Mesothelial cell of epicardium (in vitro differentiated cells): ENCODE data around the gene KIF16B. TPM values are rescaled to one million over a fixed set of nuclear protein-coding genes. Genes with fewer than 3 reads are reported as not detected.
"Not testable (repeated sequence)": the region's sequence is repeated elsewhere in the genome, so short reads cannot be mapped to it uniquely, and the experiment has no call there.

Experiments used
- DNase-seq, 2 experiments: peaks; one replicate each; pipeline ENCODE4 v3.0.0; 2021; ENCODE audit warnings: low spot score in 2 of 2; ENCODE audit not compliant: unreplicated experiment in 2 of 2
- H3K27ac Mint-ChIP-seq: 2 replicates; pipeline ENCODE4 v1.8.0; 2021; ENCODE audit warnings: mixed read lengths
- H3K27me3 Mint-ChIP-seq: 2 replicates; pipeline ENCODE4 v1.8.0; 2021; ENCODE audit warnings: low read depth, mixed read lengths
- H3K36me3 Mint-ChIP-seq: 2 replicates; pipeline ENCODE4 v1.8.0; 2021; ENCODE audit warnings: mixed read lengths
- H3K4me1 Mint-ChIP-seq: 2 replicates; pipeline ENCODE4 v1.8.0; 2021; ENCODE audit warnings: mixed read lengths
- H3K4me3 Mint-ChIP-seq: 2 replicates; pipeline ENCODE4 v1.8.0; 2021; ENCODE audit warnings: mild to moderate bottlenecking, moderate library complexity, mixed read lengths
- H3K9me3 Mint-ChIP-seq: 2 replicates; pipeline ENCODE4 v1.8.0; 2021; ENCODE audit warnings: mixed read lengths
- total RNA-seq: library from RNA; stranded (reverse); gene quantifications from 3 replicates; pipeline ENCODE4 v1.2.1, GENCODE V29; 2021
- TF ChIP-seq, protein P1 (sequence below): fragments of 200-600 bp; sonication (generic); IDR thresholded peaks from one replicate; pipeline ENCODE4 v1.5.0; 2021; ENCODE audit warnings: antibody characterized with exemption; ENCODE audit not compliant: unreplicated experiment

Gene KIF16B
- total RNA-seq, 1 donor from 2014 or later: 12.8 TPM

DNA sequence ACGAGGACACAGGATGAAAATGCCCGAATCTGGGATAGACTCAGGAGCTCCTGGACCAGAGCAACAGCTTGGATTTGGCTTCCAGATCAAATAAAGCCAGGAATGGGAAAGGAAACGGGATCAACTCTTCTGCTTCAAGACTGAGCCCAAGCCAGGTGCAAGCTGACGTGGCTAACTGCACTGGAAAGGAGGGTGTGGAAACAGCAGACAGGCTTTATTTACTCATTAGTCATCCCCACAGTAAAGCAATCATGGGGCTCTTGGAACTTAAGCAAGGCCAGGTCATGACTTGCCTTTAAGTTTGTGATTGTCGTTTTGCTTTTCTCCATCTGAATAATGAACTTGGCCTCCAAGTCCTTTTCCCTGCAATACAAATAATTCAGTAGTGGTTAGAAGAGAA lies 45.2 kb downstream of the KIF16B start:
- Mint-ChIP-seq H3K36me3 (peaks cover 32% of the 10 kb centered on the region), H3K4me3 (no peak overlapping the region), H3K27ac (peak overlapping the region; percentile 9), H3K27me3 (no peaks in the 10 kb centered on the region), H3K4me1 (peaks cover 18% of the 10 kb centered on the region), H3K9me3 (peaks cover 9% of the 10 kb centered on the region)
- TF ChIP-seq, protein P1, sequence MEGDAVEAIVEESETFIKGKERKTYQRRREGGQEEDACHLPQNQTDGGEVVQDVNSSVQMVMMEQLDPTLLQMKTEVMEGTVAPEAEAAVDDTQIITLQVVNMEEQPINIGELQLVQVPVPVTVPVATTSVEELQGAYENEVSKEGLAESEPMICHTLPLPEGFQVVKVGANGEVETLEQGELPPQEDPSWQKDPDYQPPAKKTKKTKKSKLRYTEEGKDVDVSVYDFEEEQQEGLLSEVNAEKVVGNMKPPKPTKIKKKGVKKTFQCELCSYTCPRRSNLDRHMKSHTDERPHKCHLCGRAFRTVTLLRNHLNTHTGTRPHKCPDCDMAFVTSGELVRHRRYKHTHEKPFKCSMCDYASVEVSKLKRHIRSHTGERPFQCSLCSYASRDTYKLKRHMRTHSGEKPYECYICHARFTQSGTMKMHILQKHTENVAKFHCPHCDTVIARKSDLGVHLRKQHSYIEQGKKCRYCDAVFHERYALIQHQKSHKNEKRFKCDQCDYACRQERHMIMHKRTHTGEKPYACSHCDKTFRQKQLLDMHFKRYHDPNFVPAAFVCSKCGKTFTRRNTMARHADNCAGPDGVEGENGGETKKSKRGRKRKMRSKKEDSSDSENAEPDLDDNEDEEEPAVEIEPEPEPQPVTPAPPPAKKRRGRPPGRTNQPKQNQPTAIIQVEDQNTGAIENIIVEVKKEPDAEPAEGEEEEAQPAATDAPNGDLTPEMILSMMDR: no peak
- no peak for DNase-seq

DNA sequence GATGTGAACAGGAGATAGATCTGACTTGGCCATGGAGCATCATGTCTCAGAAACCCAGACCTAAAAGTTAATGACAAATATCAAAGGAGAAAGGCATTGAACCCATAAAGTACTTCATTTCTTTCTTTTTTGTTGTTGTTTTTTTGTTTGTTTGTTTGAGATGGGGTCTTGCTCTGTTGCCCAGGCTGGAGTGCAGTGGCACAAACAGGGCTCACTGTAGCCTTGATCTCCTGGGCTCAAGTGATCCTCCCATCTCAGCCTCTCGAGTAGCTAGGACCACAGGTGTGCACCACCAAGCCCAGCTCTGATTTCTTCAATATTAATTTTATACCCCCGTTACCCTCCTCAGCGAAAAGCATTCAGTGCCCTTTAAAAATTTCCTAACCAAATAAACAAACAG lies 45.8 kb downstream of the KIF16B start:
- TF ChIP-seq, protein P1: no peak
- Mint-ChIP-seq H3K9me3 (peaks cover 13% of the 10 kb centered on the region), H3K4me3 (no peak overlapping the region), H3K27ac (no peak overlapping the region), H3K27me3 (no peaks in the 10 kb centered on the region), H3K4me1 (peaks cover 18% of the 10 kb centered on the region), H3K36me3 (peaks cover 37% of the 10 kb centered on the region)
- no peak for DNase-seq

DNA sequence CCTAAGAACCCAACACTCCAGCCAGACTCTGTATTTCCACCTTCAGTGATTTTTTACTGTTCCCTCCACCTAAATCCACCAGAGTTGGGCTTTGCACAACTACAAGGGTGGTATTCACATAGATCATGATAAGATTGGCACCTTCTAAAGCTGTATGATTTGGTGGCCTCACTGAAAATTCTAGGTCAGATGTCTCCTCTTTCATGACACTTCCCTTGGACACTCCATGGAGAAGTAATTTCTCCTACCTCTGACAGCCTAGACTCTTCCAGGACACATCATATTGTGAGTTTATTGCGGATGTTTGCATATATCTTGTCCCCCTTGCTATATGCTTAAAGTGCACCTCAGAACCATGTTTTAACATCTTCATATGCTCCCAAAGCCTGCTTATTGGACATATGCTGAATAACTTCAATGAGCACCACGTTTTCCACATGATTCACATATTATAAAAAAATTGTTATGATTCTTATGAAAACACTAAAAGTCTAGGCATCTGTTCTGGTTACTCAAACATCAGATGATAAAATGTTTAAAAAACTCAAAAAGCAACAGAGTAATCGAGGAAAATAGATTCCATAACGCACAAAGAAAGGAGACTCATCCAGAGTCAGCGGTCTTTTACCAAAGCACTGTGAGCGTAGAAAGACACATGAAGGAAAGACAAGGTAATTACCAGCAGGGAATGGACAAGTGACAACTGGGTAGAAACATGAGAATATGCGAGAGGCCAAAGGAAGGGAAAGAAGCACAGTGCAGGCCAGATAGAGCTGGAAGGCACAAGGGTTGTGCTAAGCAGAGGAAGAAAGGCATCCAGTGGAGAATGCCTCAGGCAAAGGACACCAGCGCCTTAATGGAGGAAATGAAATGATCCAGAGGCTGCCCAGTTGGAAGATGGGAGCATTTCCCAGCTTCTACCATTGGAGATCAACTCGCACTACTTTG lies 46.5 kb downstream of the KIF16B start:
- peaks cover 18% of the 10 kb centered on the region for H3K9me3 Mint-ChIP-seq
- H3K36me3 Mint-ChIP-seq: peaks cover 43% of the 10 kb centered on the region
- H3K27me3 Mint-ChIP-seq: no peaks in the 10 kb centered on the region
- TF ChIP-seq, protein P1: no peak
- no peak overlapping the region for H3K27ac Mint-ChIP-seq
- H3K4me1 Mint-ChIP-seq: peaks cover 18% of the 10 kb centered on the region
- no peak for DNase-seq
- H3K4me3 Mint-ChIP-seq: no peak overlapping the region

DNA sequence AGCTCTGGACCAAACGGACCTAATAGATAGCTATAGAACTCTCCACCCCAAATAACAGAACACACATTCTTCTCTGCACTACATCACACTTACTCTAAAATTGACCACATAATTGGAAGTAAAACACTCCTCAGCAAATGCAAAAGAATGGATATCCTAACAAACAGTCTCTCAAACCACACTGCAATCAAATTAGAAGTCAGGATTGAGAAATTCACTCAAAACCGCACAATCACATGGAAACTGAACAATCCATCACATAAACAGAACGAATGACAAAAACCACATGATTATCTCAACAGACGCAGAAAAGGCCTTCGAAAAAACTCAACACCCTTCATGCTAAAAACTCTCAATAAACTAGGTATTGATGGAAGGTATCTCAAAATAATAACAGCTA lies 50.6 kb downstream of the KIF16B start:
- H3K27ac Mint-ChIP-seq, DNase-seq, H3K27me3 Mint-ChIP-seq, H3K4me3 Mint-ChIP-seq, H3K4me1 Mint-ChIP-seq: not testable (repeated sequence)
- H3K36me3 Mint-ChIP-seq: peaks cover 52% of the 10 kb centered on the region
- peaks cover 25% of the 10 kb centered on the region for H3K9me3 Mint-ChIP-seq

DNA sequence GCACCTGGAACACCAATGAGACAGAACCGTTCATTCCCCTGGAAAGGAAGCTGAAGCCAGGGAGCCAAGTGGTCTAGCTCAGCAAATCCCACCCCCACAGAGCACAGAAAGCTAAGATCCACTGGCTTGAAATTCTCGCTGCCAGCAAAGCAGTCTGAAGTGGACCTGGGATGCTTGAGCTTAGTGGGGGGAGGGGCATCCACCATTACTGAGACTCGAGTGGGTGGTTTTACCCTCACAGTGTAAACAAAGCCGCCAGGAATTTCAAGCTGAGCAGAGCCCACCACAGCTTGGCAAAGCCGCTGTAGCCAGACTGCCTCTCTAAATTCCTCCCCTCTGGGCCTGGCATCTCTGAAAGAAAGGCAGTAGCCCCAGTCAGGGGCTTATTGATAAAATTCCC lies 53.1 kb downstream of the KIF16B start:
- Mint-ChIP-seq H3K9me3 (peaks cover 25% of the 10 kb centered on the region), H3K27ac (no peak overlapping the region), H3K4me3 (no peak overlapping the region), H3K36me3 (peaks cover 38% of the 10 kb centered on the region), H3K27me3 (no peaks in the 10 kb centered on the region), H3K4me1 (peaks cover 2% of the 10 kb centered on the region)
- DNase-seq: no peak
- TF ChIP-seq, protein P1: no peak

DNA sequence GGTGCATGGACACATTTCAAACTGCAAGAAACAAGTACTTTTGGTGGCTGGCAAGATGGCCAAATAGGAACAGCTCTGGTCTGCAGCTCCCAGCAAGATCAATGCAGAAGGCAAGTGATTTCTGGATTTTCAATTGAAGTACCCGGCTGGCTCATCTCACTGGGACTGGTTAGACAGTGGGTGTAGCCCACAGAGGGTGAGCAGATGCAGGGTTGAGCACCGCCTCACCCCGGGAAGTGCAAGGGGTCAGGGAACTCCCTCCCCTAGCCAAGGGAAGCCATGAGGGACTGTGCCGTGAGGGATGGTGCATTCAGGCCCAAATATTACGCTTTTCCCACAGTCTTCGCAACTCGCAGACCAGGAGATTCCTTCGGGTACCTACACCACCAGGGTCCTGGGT lies 53.6 kb downstream of the KIF16B start:
- H3K27ac Mint-ChIP-seq, H3K27me3 Mint-ChIP-seq, H3K4me1 Mint-ChIP-seq, DNase-seq, H3K4me3 Mint-ChIP-seq: not testable (repeated sequence)
- Mint-ChIP-seq H3K36me3 (peaks cover 33% of the 10 kb centered on the region), H3K9me3 (peaks cover 25% of the 10 kb centered on the region)
